Nephron (organoid): ENCODE results near the gene ENDOG.
"Not testable (repeated sequence)": the region's sequence is repeated elsewhere in the genome, so short reads cannot be mapped to it uniquely, and the experiment has no call there.

Source experiments
- H3K27ac Mint-ChIP-seq, 3 experiments: 2 replicates each; pipeline ENCODE4 v1.8.0; 2020; ENCODE audit warnings: mixed read lengths in 3 of 3, mild to moderate bottlenecking in 2 of 3, moderate library complexity in 1 of 3
- H3K27me3 Mint-ChIP-seq: 2 replicates; pipeline ENCODE4 v1.8.0; 2021; ENCODE audit warnings: low read depth, mild to moderate bottlenecking, moderate library complexity, mixed read lengths
- H3K36me3 Mint-ChIP-seq: 2 replicates; pipeline ENCODE4 v1.8.0; 2020; ENCODE audit warnings: low read depth, mixed read lengths
- H3K4me1 Mint-ChIP-seq: 2 replicates; pipeline ENCODE4 v1.8.0; 2020; ENCODE audit warnings: mixed read lengths
- H3K4me3 Mint-ChIP-seq, 3 experiments: 2 replicates each; pipeline ENCODE4 v1.8.0; 2020; ENCODE audit warnings: mild to moderate bottlenecking in 3 of 3, mixed read lengths in 3 of 3, moderate library complexity in 2 of 3
- H3K9me3 Mint-ChIP-seq: 2 replicates; pipeline ENCODE4 v1.8.0; 2020; ENCODE audit warnings: mixed read lengths
- CTCF ChIP-seq, 3 experiments: fragments of 200-600 bp; sonication (generic); IDR thresholded peaks; one replicate each; pipeline ENCODE4 v1.5.0; 2021; ENCODE audit warnings: antibody characterized with exemption in 3 of 3; ENCODE audit not compliant: unreplicated experiment in 3 of 3

Gene ENDOG

GRCh38 chr9:128861501-128861900, 43.2 kb downstream of the ENDOG start:
- Mint-ChIP-seq H3K27ac (peak overlapping the region in 2 of 3 experiments; percentile 26 to 97), H3K4me3 (no peak overlapping the region), H3K9me3 (no peaks in the 10 kb centered on the region), H3K4me1 (peaks cover 20% of the 10 kb centered on the region), H3K36me3 (no peaks in the 10 kb centered on the region), H3K27me3 (no peaks in the 10 kb centered on the region)
- no peak for TF ChIP-seq CTCF (IDR thresholded peaks at IDR 0.05; ENCODE audit: unreplicated experiment in 3 of 3)

DNA sequence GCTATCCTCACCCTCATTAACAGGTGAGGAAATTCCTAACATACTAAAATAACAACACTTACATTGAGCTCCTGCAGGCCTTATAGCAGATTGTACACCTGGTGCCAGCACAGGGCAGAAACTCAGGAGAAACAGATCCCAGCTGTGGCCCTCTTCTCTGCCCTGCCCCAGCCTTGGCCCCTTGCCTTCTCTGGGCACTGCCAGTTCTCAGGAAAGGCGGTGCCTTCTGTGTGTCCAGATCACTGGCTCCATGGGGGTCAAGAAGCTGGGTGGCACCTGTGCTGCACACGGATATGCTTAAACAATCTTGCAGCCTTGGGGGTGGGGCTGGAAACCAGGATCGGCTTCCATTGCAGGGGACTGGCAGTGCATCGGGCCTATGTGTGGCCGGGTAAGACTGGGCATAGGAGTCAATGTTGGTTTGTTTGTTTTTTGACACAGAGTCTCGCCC, 44.1 kb downstream of the ENDOG start:
- peak overlapping the region in 2 of 3 experiments; percentile 37 to 86 for H3K27ac Mint-ChIP-seq
- no peaks in the 10 kb centered on the region for H3K9me3 Mint-ChIP-seq
- no peak overlapping the region for H3K4me3 Mint-ChIP-seq
- no peak for TF ChIP-seq CTCF (IDR thresholded peaks at IDR 0.05; ENCODE audit: unreplicated experiment in 3 of 3)
- H3K4me1 Mint-ChIP-seq, result peaks cover 11% of the 10 kb centered on the region
- no peaks in the 10 kb centered on the region for H3K27me3 Mint-ChIP-seq
- H3K36me3 Mint-ChIP-seq, result no peaks in the 10 kb centered on the region

- Mint-ChIP-seq H3K9me3 (no peaks in the 10 kb centered on the region), H3K36me3 (no peaks in the 10 kb centered on the region), H3K27me3 (no peaks in the 10 kb centered on the region), H3K4me1 (peaks cover 11% of the 10 kb centered on the region), H3K27ac (peak overlapping the region in 1 of 3 experiments; percentile 49), H3K4me3 (no peak overlapping the region)
- peak; percentile 86 to 88 (median 87) for TF ChIP-seq CTCF (IDR thresholded peaks at IDR 0.05; ENCODE audit: unreplicated experiment in 3 of 3)
Observed at GRCh38 chr9:128863647-128864046, 45.3 kb downstream of the ENDOG start.

GRCh38 chr9:128870128-128870940, 52.0 kb downstream of the ENDOG start:
- Mint-ChIP-seq H3K27me3 (no peaks in the 10 kb centered on the region), H3K9me3 (no peaks in the 10 kb centered on the region), H3K4me1 (no peaks in the 10 kb centered on the region), H3K4me3 (no peak overlapping the region), H3K27ac (peak overlapping the region in 2 of 3 experiments; percentile 34 to 89), H3K36me3 (no peaks in the 10 kb centered on the region)
- TF ChIP-seq CTCF (IDR thresholded peaks at IDR 0.05; ENCODE audit: unreplicated experiment in 3 of 3), result no peak

DNA sequence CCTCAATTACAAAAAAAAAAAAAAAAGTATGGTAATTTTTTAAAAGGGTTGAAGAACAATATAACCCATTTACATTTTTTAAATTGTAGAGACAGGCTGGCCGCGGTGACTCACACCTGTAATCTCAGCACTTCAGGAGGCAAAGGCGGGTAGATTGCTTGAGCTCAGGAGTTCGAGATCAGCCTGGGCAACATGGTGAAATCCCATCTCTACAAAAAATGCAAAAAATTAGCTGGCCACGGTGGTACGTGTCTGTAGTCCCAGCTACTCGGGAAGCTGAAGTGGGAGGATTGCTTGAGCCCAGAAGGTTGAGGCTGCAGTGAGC, 52.6 kb downstream of the ENDOG start:
- not testable (repeated sequence) for H3K27me3 Mint-ChIP-seq, H3K4me1 Mint-ChIP-seq, H3K36me3 Mint-ChIP-seq, H3K9me3 Mint-ChIP-seq, H3K4me3 Mint-ChIP-seq
- H3K27ac Mint-ChIP-seq, result peak overlapping the region in 1 of 3 experiments; percentile 89
